Measurements from ENCODE around the gene KIAA0513. TPM values are rescaled to one million over a fixed set of nuclear protein-coding genes. Genes with fewer than 3 reads are reported as not detected.
"Not testable (repeated sequence)": the region's sequence is repeated elsewhere in the genome, so short reads cannot be mapped to it uniquely, and the experiment has no call there.

KIAA0513 gene
- total RNA-seq, 4 donors from 2014 or later = 8.2 to 22.4 (median 21.4) TPM

DNA sequence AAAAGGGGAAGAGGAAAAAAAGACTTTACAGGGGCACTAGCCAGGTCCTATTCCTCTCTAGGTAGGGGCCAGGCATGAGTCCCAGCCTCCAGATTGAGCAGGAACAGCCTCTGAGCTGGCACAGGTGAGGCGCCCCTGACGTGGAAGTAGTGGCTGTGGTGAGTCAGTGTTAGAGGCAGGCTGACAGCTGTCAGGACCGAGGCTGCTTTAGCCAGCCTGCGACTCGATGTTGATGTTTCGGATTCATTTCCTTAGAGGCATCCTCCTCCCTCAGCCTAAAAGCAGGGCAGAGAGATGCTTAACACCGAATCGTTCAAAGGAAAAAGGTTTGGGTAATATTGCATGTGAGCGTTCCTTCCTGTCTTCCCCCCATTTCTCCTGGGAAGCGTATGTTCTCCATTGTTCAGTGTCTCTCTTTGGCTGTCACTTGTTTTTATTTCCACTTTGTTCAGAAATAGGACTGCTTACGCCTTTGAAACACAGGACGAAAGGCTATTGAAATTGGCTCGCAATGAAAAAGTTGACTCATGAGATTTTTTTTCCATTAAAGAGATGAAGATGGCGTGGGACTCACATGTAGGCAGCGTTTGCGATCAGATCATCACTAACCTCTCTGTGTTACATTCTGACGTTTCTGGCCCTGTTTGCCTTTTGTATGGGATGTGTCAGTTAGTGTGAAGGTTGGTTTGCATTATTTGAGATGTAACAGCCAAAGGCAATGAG lies 1.3 kb downstream of the KIAA0513 start:
- intact Hi-C loops (cut with DNase I; ENCODE audit: low total_unique reads) = no loop called here
- Histone ChIP-seq H3K4me3 (peak overlapping the region; percentile 76 to 94 (median 86)), H3K27me3 (no peaks in the 10 kb centered on the region), H3K4me1 (peaks cover 22 to 31% of the 10 kb centered on the region in 2 donors), H3K36me3 (no peaks in the 10 kb centered on the region), H3K27ac (peak overlapping the region; percentile 80 to 94 (median 92)), H3K9me3 (no peaks in the 10 kb centered on the region)
- no peak for TF ChIP-seq POLR2A (IDR thresholded peaks at IDR 0.05)
- TF ChIP-seq, protein P1, sequence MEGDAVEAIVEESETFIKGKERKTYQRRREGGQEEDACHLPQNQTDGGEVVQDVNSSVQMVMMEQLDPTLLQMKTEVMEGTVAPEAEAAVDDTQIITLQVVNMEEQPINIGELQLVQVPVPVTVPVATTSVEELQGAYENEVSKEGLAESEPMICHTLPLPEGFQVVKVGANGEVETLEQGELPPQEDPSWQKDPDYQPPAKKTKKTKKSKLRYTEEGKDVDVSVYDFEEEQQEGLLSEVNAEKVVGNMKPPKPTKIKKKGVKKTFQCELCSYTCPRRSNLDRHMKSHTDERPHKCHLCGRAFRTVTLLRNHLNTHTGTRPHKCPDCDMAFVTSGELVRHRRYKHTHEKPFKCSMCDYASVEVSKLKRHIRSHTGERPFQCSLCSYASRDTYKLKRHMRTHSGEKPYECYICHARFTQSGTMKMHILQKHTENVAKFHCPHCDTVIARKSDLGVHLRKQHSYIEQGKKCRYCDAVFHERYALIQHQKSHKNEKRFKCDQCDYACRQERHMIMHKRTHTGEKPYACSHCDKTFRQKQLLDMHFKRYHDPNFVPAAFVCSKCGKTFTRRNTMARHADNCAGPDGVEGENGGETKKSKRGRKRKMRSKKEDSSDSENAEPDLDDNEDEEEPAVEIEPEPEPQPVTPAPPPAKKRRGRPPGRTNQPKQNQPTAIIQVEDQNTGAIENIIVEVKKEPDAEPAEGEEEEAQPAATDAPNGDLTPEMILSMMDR (IDR thresholded peaks at IDR 0.05 in 4 of 5, conservative IDR thresholded peaks at IDR 0.05 in 1 of 5) = no peak
- ATAC-seq = peak; percentile 56 to 70
- DNase-seq = peak; percentile 56 to 70
- in situ Hi-C loops (cut with MboI; ENCODE audit: low sequenced_read_pairs in 4 of 4) = no loop called here

DNA sequence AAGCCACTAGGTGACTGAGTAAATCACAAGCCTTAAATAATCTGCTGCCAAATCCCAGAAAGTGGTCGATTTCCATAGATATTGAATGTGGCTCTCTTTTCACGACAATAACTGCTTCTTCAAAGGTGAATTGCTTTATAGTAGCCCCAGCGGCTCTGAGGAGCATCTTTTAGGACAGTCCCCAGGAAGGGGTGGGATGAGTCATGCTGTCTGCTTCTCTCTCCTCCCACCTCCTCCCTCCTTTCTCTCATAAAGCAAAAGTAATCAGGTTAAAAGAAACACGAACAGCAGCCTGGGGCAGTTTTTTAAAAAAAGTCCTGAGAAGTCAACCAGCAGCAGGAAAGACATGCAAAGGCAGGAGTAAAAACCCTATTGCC lies 1.8 kb downstream of the KIAA0513 start:
- DNase-seq (no peak), ATAC-seq (no peak)
- H3K27ac ChIP-seq = peak overlapping the region in 3 of 4 donors; percentile 80 to 94 (median 89)
- H3K9me3 ChIP-seq = no peaks in the 10 kb centered on the region
- no peak overlapping the region for H3K4me3 ChIP-seq
- peaks cover 22 to 31% of the 10 kb centered on the region in 2 donors for H3K4me1 ChIP-seq
- H3K36me3 ChIP-seq = no peaks in the 10 kb centered on the region
- intact Hi-C loops (cut with DNase I; ENCODE audit: low total_unique reads) = no loop called here
- in situ Hi-C loops (cut with MboI; ENCODE audit: low sequenced_read_pairs in 4 of 4) = no loop called here
- H3K27me3 ChIP-seq = no peaks in the 10 kb centered on the region
- TF ChIP-seq, protein P1 (IDR thresholded peaks at IDR 0.05 in 4 of 5, conservative IDR thresholded peaks at IDR 0.05 in 1 of 5) = no peak
- TF ChIP-seq POLR2A (IDR thresholded peaks at IDR 0.05) = no peak

DNA sequence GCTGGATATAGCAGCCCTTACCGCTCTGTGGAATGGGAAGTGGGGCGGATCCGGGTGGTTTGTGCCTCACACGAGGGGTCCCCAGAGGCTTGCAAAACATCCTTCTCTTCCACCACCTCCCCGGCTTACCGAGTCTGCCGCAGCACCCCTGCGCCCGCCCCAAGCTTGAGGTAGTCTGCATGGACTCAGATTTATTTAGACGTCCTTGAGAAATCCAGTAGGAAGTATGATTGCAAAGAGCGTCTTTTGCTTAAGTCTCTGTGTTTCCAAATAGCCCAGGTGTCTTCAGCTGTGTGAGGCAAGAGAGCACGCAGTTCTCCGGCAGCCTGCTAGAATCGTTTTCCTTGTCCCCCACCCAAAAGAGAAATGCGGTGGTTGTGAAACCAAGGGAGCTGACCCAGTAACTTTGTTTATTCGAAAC lies 2.4 kb downstream of the KIAA0513 start:
- no peaks in the 10 kb centered on the region for H3K27me3 ChIP-seq
- TF ChIP-seq, protein P1 (IDR thresholded peaks at IDR 0.05 in 4 of 5, conservative IDR thresholded peaks at IDR 0.05 in 1 of 5) = no peak
- TF ChIP-seq POLR2A (IDR thresholded peaks at IDR 0.05) = no peak
- H3K4me3 ChIP-seq = no peak overlapping the region
- ATAC-seq (no peak), DNase-seq (no peak)
- H3K4me1 ChIP-seq = peaks cover 22 to 31% of the 10 kb centered on the region in 2 donors
- no peaks in the 10 kb centered on the region for H3K36me3 ChIP-seq
- intact Hi-C loops (cut with DNase I; ENCODE audit: low total_unique reads) (no loop called here), in situ Hi-C loops (cut with MboI; ENCODE audit: low sequenced_read_pairs in 4 of 4) (no loop called here)
- H3K27ac ChIP-seq = no peak overlapping the region
- no peaks in the 10 kb centered on the region for H3K9me3 ChIP-seq

DNA sequence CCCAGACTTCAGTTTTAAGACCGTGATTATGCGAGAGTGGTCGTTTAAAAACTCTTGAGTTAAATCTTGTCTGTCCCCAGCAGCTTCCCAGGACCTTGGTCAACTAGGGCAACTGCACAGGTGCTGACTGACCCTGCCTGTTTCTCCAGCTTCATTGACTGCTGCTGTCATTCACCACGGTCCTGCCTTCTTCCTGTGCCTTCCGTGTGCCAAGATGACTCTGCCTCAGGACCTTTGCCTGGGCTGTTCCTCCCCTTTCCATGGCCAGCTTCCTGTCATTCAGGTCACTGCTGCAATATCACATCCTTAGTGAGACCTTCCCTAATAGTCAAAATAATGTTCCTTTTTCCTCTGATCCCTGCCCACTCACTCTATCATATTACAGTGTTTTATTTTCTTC lies 3.9 kb downstream of the KIAA0513 start:
- H3K27me3 ChIP-seq = no peaks in the 10 kb centered on the region
- no peak overlapping the region for H3K4me3 ChIP-seq
- peaks cover 17 to 31% of the 10 kb centered on the region in 2 donors for H3K4me1 ChIP-seq
- no peaks in the 10 kb centered on the region for H3K9me3 ChIP-seq
- no peaks in the 10 kb centered on the region for H3K36me3 ChIP-seq
- intact Hi-C loops (cut with DNase I; ENCODE audit: low total_unique reads) = no loop called here
- in situ Hi-C loops (cut with MboI; ENCODE audit: low sequenced_read_pairs in 4 of 4) = no loop called here
- H3K27ac ChIP-seq = peak overlapping the region in 1 of 4 donors; percentile 57
- DNase-seq = no peak
- no peak for TF ChIP-seq POLR2A (IDR thresholded peaks at IDR 0.05)
- TF ChIP-seq, protein P1 (IDR thresholded peaks at IDR 0.05 in 4 of 5, conservative IDR thresholded peaks at IDR 0.05 in 1 of 5) = no peak
- no peak for ATAC-seq

DNA sequence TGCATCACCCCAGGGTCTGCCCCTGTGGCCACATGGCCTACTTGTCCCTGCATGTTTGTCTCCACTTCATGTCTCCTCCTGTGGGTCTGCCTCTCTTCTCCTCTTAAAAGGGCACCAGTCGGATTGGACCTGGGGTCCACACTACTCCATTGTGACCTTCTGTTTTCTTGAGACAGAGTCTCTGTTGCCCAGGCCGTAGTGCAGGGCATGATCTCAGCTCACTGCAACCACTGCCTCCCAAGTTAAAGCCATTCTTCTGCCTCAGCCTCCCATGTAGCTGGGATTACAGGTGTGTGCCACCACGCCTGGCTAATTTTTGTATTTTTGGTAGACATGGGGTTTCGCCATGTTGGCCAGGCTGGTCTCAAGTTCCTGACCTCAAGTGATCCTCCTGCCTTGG lies 4.6 kb downstream of the KIAA0513 start:
- H3K9me3 ChIP-seq; H3K27me3 ChIP-seq; intact Hi-C loops (cut with DNase I; ENCODE audit: low total_unique reads); ATAC-seq; in situ Hi-C loops (cut with MboI; ENCODE audit: low sequenced_read_pairs in 4 of 4); H3K36me3 ChIP-seq; H3K27ac ChIP-seq; DNase-seq; H3K4me3 ChIP-seq: not testable (repeated sequence)
- H3K4me1 ChIP-seq = peaks cover 9 to 25% of the 10 kb centered on the region in 2 donors

Data from gastrocnemius medialis (tissue), 4 donors.